H1 (cell line): Measurements from ENCODE around the gene LTO1. TPM values are rescaled to one million over a fixed set of nuclear protein-coding genes. Genes with fewer than 3 reads are reported as not detected.

Experiments
- RAD21 ChIP-seq, 2 experiments: IDR thresholded peaks in 1 of 2; conservative IDR thresholded peaks in 1 of 2; 2 replicates each; pipeline ENCODE4 v1.6.1; 2011; ENCODE audit warnings: low read depth in 2 of 2, low read length in 2 of 2, improper control_type of control experiment in 1 of 2, inconsistent platforms in 1 of 2, mild to moderate bottlenecking in 1 of 2, moderate library complexity in 1 of 2
- polyA plus RNA-seq, 7 experiments: library from polyadenylated mRNA; depleted of rRNA in 3 of 7; stranded (reverse) in 5 of 7; unstranded in 2 of 7; fragments of >200 nt in 5 of 7; fragments of 200-250 nt in 2 of 7; gene quantifications; 1 replicate in 5 of 7; 2 replicates in 1 of 7; 4 replicates in 1 of 7; pipeline versions ENCODE4 v1.2.1 to v1.2.3, GENCODE V29; 2011 to 2013; ENCODE audit warnings: missing spikeins in 2 of 7, mixed read lengths in 2 of 7
- total RNA-seq: library from RNA; stranded (reverse); fragmentation: NEBNext Ultra II Directional; extraction: Animal tissue kit (Norgen Biotek cat#: 25700); gene quantifications from 2 replicates; pipeline ENCODE4 v1.2.1, GENCODE V29; 2021

LTO1 gene
- total and polyA plus RNA-seq, 2 of the 8 experiments (the other 6 are each of a cell fraction or from before 2014, with no cell fraction given) = 15.4 to 21.3 TPM

DNA sequence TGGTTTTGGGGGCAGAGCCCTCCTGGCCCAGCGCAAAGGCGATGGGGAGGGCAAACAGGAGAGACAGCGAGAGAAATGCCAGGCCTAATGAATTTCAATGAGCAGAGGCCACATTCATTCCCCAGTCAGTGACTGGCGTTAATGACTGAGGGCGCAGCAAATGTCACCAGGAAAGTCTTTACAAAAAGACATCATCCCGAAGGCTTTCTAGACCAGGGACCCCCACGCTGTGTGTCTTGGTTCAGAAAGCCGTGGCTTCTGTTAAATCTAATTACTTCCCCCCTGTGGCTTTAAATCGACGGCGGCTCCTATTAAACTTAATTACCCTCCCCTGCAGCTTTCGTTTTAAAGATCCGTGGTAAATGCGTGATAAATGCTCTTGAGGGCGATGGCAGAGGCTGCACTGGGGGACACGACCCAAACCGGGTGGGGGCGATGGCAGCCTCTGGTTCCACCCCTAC lies 30.2 kb upstream of the LTO1 start (continued):
- TF ChIP-seq RAD21 (IDR thresholded peaks at IDR 0.05 in 1 of 2, conservative IDR thresholded peaks at IDR 0.05 in 1 of 2; ENCODE audit: low read depth in 2 of 2, low read length in 2 of 2) = no peak
